Astrocyte (in vitro differentiated cells and primary cell): ENCODE measurements around the gene TDRD1.

Source experiments
- EZH2 ChIP-seq: IDR thresholded peaks from 2 replicates; pipeline ENCODE4 v1.6.1; 2012; ENCODE audit warnings: mild to moderate bottlenecking, low read length, inconsistent platforms; ENCODE audit not compliant: insufficient read depth
- TF ChIP-seq, protein P1 (sequence below): IDR thresholded peaks from 2 replicates; pipeline ENCODE4 v1.5.1; 2011; ENCODE audit warnings: low read depth, mild to moderate bottlenecking, inconsistent platforms, low read length, moderate library complexity; ENCODE audit not compliant: insufficient read depth

GRCh38 chr10:114173921-114174694, 5.0 kb upstream of the TDRD1 start, which contains the start of gene CCDC186:
- no peak for TF ChIP-seq EZH2
- TF ChIP-seq, protein P1, sequence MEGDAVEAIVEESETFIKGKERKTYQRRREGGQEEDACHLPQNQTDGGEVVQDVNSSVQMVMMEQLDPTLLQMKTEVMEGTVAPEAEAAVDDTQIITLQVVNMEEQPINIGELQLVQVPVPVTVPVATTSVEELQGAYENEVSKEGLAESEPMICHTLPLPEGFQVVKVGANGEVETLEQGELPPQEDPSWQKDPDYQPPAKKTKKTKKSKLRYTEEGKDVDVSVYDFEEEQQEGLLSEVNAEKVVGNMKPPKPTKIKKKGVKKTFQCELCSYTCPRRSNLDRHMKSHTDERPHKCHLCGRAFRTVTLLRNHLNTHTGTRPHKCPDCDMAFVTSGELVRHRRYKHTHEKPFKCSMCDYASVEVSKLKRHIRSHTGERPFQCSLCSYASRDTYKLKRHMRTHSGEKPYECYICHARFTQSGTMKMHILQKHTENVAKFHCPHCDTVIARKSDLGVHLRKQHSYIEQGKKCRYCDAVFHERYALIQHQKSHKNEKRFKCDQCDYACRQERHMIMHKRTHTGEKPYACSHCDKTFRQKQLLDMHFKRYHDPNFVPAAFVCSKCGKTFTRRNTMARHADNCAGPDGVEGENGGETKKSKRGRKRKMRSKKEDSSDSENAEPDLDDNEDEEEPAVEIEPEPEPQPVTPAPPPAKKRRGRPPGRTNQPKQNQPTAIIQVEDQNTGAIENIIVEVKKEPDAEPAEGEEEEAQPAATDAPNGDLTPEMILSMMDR: no peak
